K562 (cell line): Measurements from ENCODE around the gene MAML1. TPM values are rescaled to one million over a fixed set of nuclear protein-coding genes. Genes with fewer than 3 reads are reported as not detected.

Source experiments
- ATAC-seq: fragments of 200-7000 bp; cut with Tn5 transposase; 3 replicates; pipeline ENCODE4 v1.9.1; 2020; ENCODE audit warnings: moderate library complexity
- BruUV-seq: library from RNA; stranded (reverse); fragments of 400-500 nt; replicated peaks from 2 replicates; lab custom pipeline; 2021; lab: Mats Ljungman, UMichigan
- CTCF ChIA-PET: fragments of 300-600 bp; formaldehyde crosslinking; extraction: SDS; loops from one replicate; lab custom pipeline; 2021; ENCODE audit warnings: low intra/inter-chr PET ratio; lab: Yijun Ruan, JAX
- POLR2A ChIA-PET: fragments of 300-600, 350-650 bp; sonication (Branson Sonifier 250); formaldehyde crosslinking; extraction: SDS; loops from one replicate; lab custom pipeline; 2021; ENCODE audit warnings: antibody characterized with exemption, inconsistent platforms; lab: Yijun Ruan, JAX
- DNase-seq, 4 experiments: peaks; one replicate each; pipeline versions ENCODE4 v3.0.0 to v3.0.0-alpha.2; 2011 to 2018; ENCODE audit warnings: low spot score in 3 of 4, mixed read lengths in 3 of 4; ENCODE audit errors: extremely low read depth in 1 of 4
- FAIRE-seq: peaks from 2 replicates; lab custom pipeline; 2011; peaks lifted over from hg19 to GRCh38; lab: Jason Lieb, UNC
- H2AFZ ChIP-seq: 2 replicates; pipeline ENCODE4 v1.6.0; 2011; ENCODE audit warnings: low read depth, low read length, control low read depth, inconsistent platforms
- H3K27ac ChIP-seq: fragments of 200-600 bp; 3 replicates; pipeline ENCODE4 v1.8.0; 2011; ENCODE audit warnings: low read depth, mild to moderate bottlenecking, control low read depth, inconsistent platforms, low read length, moderate library complexity, mixed read lengths; ENCODE audit errors: extremely low read depth
- H3K27me3 ChIP-seq, 2 experiments: fragments of 300-600 bp in 1 of 2; 2 replicates in 1 of 2; 3 replicates in 1 of 2; pipeline versions ENCODE4 v1.6.0 to v1.8.0; 2011; ENCODE audit warnings: inconsistent platforms in 2 of 2, low read length in 2 of 2, mild to moderate bottlenecking in 1 of 2, mixed read lengths in 1 of 2, moderate library complexity in 1 of 2; ENCODE audit not compliant: control insufficient read depth in 2 of 2, insufficient read depth in 2 of 2
- H3K36me3 ChIP-seq: fragments of 300-600 bp; 3 replicates; pipeline ENCODE4 v1.8.0; 2011; ENCODE audit warnings: mild to moderate bottlenecking, low read length, inconsistent platforms; ENCODE audit not compliant: control insufficient read depth, insufficient read depth
- H3K4me1 ChIP-seq, 2 experiments: fragments of 200-600 bp in 1 of 2; replicated peaks in 1 of 2; 2 replicates in 1 of 2; 3 replicates in 1 of 2; pipeline versions ENCODE4 v1.5.1 to v1.8.0; 2011; ENCODE audit warnings: inconsistent platforms in 2 of 2, low read length in 2 of 2, mild to moderate bottlenecking in 1 of 2, mixed read lengths in 1 of 2, moderate library complexity in 1 of 2; ENCODE audit not compliant: control insufficient read depth in 2 of 2, insufficient read depth in 2 of 2
- H3K4me2 ChIP-seq: 2 replicates; pipeline ENCODE4 v1.6.1; 2011; ENCODE audit warnings: low read length, control low read depth, inconsistent platforms, mixed read lengths; ENCODE audit not compliant: insufficient read depth
- H3K4me3 ChIP-seq: fragments of 200-600 bp; sonication (generic), shearing (Covaris generic); 2 replicates; pipeline ENCODE4 v1.5.1; 2016; ENCODE audit warnings: control low read depth, inconsistent platforms
- H3K79me2 ChIP-seq: fragments of 200-600 bp; 3 replicates; pipeline ENCODE4 v1.8.0; 2011; ENCODE audit warnings: low read length, inconsistent platforms; ENCODE audit not compliant: control insufficient read depth, insufficient read depth
- H3K9ac ChIP-seq, 2 experiments: 2 replicates each; pipeline versions ENCODE4 v1.6.0 to v1.6.1; 2011; ENCODE audit warnings: low read depth in 2 of 2, low read length in 2 of 2, control low read depth in 1 of 2, inconsistent platforms in 1 of 2, mild to moderate bottlenecking in 1 of 2, mixed read lengths in 1 of 2; ENCODE audit not compliant: insufficient read depth in 1 of 2
- H3K9me1 ChIP-seq: one replicate; pipeline ENCODE4 v1.6.0; 2011; ENCODE audit warnings: inconsistent platforms, mild to moderate bottlenecking, low read length, moderate library complexity; ENCODE audit not compliant: control insufficient read depth, insufficient read depth
- H3K9me3 ChIP-seq: replicated peaks from 2 replicates; pipeline ENCODE4 v1.5.1; 2011; ENCODE audit warnings: low read depth, low read length, inconsistent platforms; ENCODE audit not compliant: control insufficient read depth, insufficient read depth
- H4K20me1 ChIP-seq: replicated peaks from 2 replicates; pipeline ENCODE4 v1.6.1; 2011; ENCODE audit warnings: low read length, inconsistent platforms, mixed read lengths; ENCODE audit not compliant: control insufficient read depth, insufficient read depth
- BRF1 ChIP-seq: IDR thresholded peaks from 3 replicates; pipeline ENCODE4 v1.6.1; 2011; ENCODE audit warnings: borderline replicate concordance, mild to moderate bottlenecking; ENCODE audit not compliant: insufficient read length; ENCODE audit errors: extremely low read depth
- EWSR1 ChIP-seq: fragments of 450-650 bp; IDR thresholded peaks from 2 replicates; pipeline ENCODE4 v1.6.1; 2018; ENCODE audit warnings: borderline replicate concordance, mild to moderate bottlenecking, low read depth, moderate library complexity; ENCODE audit not compliant: partially characterized antibody
- POLR2G ChIP-seq: fragments of 200-400 bp; formaldehyde crosslinking; IDR thresholded peaks from 2 replicates; pipeline ENCODE4 v1.6.1; 2017; ENCODE audit warnings: low read depth, mild to moderate bottlenecking, antibody characterized with exemption, low read length, moderate library complexity
- ZBTB7A ChIP-seq: IDR thresholded peaks from 2 replicates; pipeline ENCODE4 v1.6.1; 2011; ENCODE audit warnings: low read depth, mild to moderate bottlenecking, low read length, moderate library complexity, borderline replicate concordance; ENCODE audit not compliant: control insufficient read depth
- WGBS: fragments of 100-300 bp; shearing (Covaris generic); methylation state at CpG from one replicate; pipeline ENCODE4 v1.1.6; 2016; ENCODE audit warnings: low coverage, mixed read lengths; ENCODE audit not compliant: insufficient coverage; ENCODE audit errors: missing lambda C conversion rate; 5-methylcytosine and 5-hydroxymethylcytosine counted together
- in situ Hi-C: fragments of 300-500 bp; cut with MboI; formaldehyde crosslinking; loops from 4 replicates; pipeline ENCODE4 v1.15.0; 2018; ENCODE audit warnings: inconsistent platforms, mixed read lengths
- intact Hi-C: fragments of 100-400 bp; cut with micrococcal nuclease; formaldehyde crosslinking; loops from 2 replicates; pipeline ENCODE4 v1.14.2; 2022
- polyA plus RNA-seq, 8 experiments: library from polyadenylated mRNA; depleted of rRNA in 4 of 8; stranded (reverse) in 5 of 8; unstranded in 3 of 8; fragments of >200 nt; fragmentation: Nextera tagmentation in 2 of 8; fragmentation: Illumina TruSeq in 1 of 8; extraction: Ambion mirVana in 2 of 8; extraction: Trizol in 1 of 8; gene quantifications; 2 replicates each; pipeline versions ENCODE4 v1.2.1 to v1.2.3, GENCODE V29; 2011 to 2014; ENCODE audit warnings: inconsistent platforms in 1 of 8, missing spikeins in 1 of 8
- total RNA-seq, 7 experiments: library from RNA; depleted of rRNA in 6 of 7; stranded (reverse); fragments of >200 nt in 6 of 7; fragmentation: Illumina TruSeq in 2 of 7; extraction: Trizol in 2 of 7; gene quantifications; 2 replicates each; pipeline versions ENCODE4 v1.2.1 to v1.2.3, GENCODE V29; 2011 to 2021; ENCODE audit warnings: low replicate concordance in 1 of 7
- TF ChIP-seq, protein P1 (sequence below), 2 experiments: fragments of 450-650 bp in 1 of 2; sonication (generic) in 1 of 2; formaldehyde crosslinking in 1 of 2; IDR thresholded peaks; 2 replicates each; pipeline versions ENCODE4 v1.7.1 to v1.9.0; 2016 to 2022; ENCODE audit warnings: inconsistent platforms in 1 of 2, mild to moderate bottlenecking in 1 of 2, missing genetic modification reagents in 1 of 2

The MAML1 gene
- total and polyA plus RNA-seq, 9 of the 15 experiments (the other 6 are each of a cell fraction or from before 2014, with no cell fraction given), result 0.32 to 18.4 (median 7.0) TPM

DNA sequence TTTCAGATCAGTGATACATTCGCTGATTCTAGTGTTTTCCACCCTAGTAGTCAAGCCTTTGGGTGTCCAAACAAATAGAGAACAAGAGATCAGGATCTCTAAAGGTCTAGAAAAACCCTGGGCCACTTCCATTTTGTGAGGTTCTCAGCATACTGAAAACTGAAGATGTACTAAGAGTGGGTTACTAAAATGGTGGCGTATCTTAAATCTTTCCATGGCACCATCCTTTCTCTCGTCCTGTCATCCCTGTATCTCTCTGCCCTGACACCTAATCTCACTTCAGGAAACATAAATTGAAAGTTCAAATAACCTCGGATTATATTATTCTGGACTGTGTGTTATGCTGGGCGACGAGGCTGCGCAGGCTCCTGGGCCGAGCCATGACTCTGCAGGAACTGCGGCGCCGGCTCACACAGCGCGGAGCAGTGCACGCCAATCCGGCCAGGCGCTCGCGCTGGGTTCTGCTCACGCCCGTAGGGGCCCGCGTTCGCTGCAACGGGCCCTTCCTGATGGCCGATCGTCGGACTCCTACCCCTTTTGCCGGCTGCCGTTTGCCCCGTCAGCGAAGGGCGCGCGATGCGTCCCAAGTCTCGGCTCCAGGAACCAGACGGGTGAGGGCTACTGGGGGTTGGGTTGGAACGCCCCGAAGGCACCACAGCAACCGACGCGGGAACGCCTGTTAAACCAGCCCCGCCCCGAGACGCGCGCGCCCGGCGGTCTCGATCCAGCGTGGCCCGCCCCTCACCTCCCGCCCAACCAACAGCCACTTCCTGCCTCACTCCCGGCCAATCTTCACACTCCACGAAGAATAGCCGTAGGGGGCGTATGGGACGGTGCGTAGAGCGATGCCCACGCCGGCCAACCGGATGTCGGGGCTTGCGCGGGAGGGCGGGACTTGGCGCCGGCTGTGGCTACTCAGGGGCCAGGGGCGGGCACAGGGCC, 34.4 kb upstream of the MAML1 start (continued):
- TF ChIP-seq BRF1, result no peak
- TF ChIP-seq, all 486 proteins: peak for 158

DNA sequence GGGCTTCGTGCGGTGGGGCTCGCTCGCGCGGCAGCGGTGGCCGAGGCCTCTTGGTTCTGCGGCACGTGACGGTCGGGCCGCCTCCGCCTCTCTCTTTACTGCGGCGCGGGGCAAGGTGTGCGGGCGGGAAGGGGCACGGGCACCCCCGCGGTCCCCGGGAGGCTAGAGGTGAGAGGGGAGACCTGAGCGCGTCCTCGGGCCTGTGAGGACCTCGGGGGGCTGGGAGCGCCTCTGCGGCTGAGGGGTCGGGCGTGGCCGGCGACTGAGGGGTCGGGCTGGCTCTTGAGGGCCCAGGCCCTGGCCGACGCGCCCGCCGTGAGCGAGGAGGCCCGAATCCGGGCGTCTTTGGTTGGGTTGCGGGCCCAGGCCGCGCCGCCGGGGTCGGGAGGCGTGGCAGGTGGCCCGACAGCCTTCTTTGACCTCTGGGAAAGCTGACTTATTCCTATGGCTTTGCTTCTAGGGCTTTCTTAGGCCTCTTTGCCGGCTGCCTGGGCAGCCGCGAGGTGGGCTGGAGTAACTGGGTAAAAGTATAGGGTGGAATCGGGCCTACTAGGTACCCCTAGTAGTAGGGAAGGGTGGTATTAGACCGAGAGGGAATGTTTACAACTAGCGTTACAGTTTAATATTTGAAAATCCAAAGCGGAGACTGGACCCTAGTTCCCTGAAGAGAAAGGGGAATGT, 33.5 kb upstream of the MAML1 start, which contains the start of gene CANX:
TSS of gene CANX (plus strand) at position 33 of the 681 bp plus-strand sequence. CDS start 6,715 bp downstream, outside the sequence.
- POLR2A ChIA-PET, result interaction anchor here (0.6 to 2.5 kb wide), 9 partner anchors 9 to 121 kb away, joined by 3 to 16 read pairs (median 7); partner anchors contain the start of genes CBY3, HNRNPH1, MAML1 and SQSTM1
- Histone ChIP-seq H3K4me3 (peak within 1 kb of the TSS; percentile 86), H3K27me3 (no peaks in the 10 kb centered on the region), H3K4me2 (peak within 1 kb of the TSS; percentile 91), H3K9me3 (no peaks in the 10 kb centered on the region), H2AFZ (peak within 1 kb of the TSS; percentile 84), H3K9ac (peak within 1 kb of the TSS; percentile 97 to 99), H3K27ac (peak within 1 kb of the TSS; percentile 98), H3K9me1 (no peaks in the 10 kb centered on the region), H4K20me1 (peaks cover 10% of the 10 kb centered on the region), H3K36me3 (peaks cover 31% of the 10 kb centered on the region; the same call in 2 of the 3 replicates), H3K4me1 (peaks cover 16 to 41% of the 10 kb centered on the region in 2 experiments), H3K79me2 (peaks cover 68% of the 10 kb centered on the region)
- CTCF ChIA-PET, result interaction anchor here (0.7 kb wide), 1 partner anchor 146 kb away, joined by 4 read pairs; no protein-coding TSS in a partner anchor
- FAIRE-seq, result no peak
- BruUV-seq, result no TSS peak
- in situ Hi-C loops, result no loop called here
- intact Hi-C loops, result loop anchor here (1.0 to 2.0 kb wide), 2 partner anchors 33 to 76 kb away; partner anchors contain the start of genes HNRNPH1 and MAML1
- peak in 1 of 4 experiments; percentile 49 for DNase-seq
- WGBS, result 1% methylated on average over 25 of the region's 58 CpGs
- peak; percentile 8 for ATAC-seq
- TF ChIP-seq POLR2G, result peak; percentile 98
- peak; percentile 59; the same call in 1 of the 2 replicates for TF ChIP-seq ZBTB7A
- TF ChIP-seq EWSR1, result no peak
- TF ChIP-seq, protein P1, sequence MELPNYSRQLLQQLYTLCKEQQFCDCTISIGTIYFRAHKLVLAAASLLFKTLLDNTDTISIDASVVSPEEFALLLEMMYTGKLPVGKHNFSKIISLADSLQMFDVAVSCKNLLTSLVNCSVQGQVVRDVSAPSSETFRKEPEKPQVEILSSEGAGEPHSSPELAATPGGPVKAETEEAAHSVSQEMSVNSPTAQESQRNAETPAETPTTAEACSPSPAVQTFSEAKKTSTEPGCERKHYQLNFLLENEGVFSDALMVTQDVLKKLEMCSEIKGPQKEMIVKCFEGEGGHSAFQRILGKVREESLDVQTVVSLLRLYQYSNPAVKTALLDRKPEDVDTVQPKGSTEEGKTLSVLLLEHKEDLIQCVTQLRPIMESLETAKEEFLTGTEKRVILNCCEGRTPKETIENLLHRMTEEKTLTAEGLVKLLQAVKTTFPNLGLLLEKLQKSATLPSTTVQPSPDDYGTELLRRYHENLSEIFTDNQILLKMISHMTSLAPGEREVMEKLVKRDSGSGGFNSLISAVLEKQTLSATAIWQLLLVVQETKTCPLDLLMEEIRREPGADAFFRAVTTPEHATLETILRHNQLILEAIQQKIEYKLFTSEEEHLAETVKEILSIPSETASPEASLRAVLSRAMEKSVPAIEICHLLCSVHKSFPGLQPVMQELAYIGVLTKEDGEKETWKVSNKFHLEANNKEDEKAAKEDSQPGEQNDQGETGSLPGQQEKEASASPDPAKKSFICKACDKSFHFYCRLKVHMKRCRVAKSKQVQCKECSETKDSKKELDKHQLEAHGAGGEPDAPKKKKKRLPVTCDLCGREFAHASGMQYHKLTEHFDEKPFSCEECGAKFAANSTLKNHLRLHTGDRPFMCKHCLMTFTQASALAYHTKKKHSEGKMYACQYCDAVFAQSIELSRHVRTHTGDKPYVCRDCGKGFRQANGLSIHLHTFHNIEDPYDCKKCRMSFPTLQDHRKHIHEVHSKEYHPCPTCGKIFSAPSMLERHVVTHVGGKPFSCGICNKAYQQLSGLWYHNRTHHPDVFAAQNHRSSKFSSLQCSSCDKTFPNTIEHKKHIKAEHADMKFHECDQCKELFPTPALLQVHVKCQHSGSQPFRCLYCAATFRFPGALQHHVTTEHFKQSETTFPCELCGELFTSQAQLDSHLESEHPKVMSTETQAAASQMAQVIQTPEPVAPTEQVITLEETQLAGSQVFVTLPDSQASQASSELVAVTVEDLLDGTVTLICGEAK (IDR thresholded peaks at IDR 0.05), result no peak
- TF ChIP-seq, protein P1 (CRISPR knock-in tag; IDR thresholded peaks at IDR 0.05), result 0 out of 2 replicates have a peak, but pooled peaks have one; percentile 22
